DMS53 treated with DMSO at 0.1 percent for 48 hours (cell line): ENCODE measurements around the gene WWC1.
A peak's percentile ranks its signal among the peaks of the same experiment; 100 is the strongest.

Experiments
- DNase-seq: peaks from one replicate; lab custom pipeline; 2025; ENCODE audit not compliant: unreplicated experiment; lab: John Stamatoyannopoulos, UW

Gene WWC1

DNA sequence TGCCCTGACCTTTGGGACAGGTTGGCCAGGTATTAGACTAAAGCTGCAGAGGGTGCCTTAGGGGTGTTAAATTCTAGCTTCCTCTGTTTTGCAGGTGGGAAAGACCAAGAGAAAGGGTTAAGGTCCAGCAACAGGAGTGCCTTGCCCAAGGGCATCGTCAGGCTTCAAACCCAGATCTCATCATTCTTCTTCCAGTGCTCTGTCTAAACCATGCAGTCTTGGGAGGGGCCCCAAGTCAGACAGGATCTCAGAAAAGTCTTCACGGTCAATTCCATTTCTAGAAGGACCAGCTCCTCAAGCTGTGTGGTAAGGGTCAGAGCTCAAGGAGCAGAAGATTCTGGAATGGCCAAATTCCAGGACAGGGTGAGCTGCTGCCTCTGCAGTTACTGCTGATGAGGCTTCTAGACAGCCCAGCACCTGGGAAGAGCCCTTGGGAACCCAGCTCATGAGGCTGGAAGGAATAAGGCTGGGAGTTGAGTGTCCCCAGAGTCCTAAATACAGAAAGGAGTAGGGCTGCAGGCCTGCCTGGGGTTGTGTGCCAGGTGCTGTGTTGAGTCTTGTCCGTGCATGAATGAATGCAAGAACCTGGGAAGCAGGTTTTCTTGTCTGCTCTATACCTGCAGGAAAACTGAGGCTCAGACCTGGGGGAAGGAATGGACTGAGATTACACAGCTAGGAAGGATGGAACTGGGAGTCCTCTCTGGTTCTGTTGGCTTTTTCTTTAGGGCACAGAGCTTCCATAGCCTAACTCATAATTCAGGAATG is 69.3 kb downstream of the WWC1 start:
- DNase-seq, result no peak

DNA sequence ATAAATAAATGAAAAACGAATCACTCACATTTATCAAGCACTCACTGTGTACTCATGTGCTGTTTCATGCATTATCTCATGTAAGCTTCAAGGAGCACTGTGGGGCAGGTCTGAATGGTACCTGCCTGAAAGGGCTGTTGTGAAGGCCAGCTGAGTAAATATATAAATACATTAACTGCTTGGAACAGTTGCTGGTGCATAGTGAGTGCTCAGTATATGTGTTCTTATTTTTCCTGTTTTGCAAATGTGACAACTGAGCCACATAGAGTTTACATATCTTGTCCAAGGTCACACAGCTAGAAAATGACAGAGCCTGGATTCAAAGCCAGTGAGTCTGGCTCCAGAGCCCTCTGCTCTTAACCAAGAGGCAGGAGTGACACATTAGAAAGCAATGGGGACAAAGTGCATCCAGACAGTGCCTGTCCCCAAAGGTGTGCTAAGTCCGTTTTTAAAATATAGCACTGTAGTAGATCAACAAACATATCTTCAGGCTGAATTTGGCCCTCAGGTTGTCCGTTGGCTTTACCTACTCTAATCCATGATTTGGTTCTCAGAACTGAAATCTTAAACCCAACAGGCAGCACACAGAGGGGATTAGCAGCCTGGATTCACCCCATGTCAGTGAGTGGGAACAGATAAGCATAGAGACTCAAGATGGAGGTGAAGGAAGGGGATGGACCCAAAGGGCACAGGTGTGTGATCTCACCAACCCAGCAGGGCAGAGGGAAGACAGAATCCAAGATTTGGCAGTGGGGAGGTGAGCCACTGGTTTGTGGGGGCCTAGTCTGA is 70.8 kb downstream of the WWC1 start:
- peak; percentile 72 for DNase-seq

DNA sequence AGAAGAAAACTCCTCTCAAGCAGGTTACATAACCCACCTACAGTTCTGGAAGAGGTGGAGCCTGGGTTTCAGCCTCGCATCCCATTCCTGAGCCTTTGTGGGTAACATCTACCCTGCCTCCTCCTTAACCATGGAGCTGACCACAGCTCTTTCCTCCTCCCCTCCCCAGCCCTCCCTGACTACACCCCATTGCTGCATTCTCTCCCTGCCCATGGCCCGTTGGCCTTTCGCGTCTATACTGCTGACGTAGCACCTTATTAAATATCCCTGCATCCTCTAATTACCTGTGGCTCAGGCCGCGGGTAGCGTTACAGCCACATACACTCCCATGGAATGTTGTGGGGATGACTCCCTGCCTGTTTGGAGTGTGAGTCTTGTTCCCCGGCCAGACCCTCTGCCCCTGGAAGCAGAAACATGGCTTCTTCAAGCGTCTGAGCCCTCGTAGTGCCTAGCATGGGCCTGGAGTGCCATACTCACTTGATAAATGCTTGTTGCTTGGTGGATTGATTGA is 72.8 kb downstream of the WWC1 start:
- DNase-seq, result no peak

DNA sequence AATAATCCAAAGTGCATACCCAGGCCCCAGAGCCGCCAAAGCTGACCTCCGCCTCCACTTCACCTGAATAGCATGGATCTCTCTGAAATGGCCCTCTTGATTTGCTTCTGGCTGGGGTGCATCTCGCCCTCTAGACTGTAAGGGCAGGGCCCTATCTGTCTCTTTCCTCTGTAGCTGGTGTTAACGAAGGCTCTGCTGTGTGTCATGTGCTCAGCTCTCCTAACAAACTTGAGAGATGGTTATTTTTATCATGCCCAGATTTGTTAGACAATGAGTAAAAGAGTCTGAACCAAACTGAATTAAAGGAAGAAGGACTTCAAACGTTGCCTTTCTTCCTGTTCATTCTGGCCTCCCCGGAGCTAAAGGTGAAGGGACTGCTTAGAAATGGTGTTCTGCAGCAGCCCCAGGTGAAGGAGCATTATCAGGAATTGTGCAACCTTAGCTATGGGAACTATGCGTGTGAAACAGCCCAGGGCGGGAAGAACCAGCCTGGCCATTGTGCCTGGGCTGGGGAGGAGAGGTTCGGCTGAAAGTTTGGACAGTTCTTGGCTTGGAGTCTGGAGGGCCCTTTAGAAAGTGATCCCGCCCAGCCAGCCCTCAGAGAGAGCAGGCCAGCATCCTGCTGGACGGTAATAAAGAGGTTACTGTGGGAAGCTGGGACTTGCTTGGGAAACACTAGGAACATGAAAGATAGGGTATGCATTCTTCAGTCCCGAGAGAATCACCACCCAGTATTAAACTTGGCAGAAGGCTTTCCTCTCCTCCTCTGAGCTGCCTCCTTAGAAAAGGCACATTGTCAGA is 73.5 kb downstream of the WWC1 start:
- no peak for DNase-seq

DNA sequence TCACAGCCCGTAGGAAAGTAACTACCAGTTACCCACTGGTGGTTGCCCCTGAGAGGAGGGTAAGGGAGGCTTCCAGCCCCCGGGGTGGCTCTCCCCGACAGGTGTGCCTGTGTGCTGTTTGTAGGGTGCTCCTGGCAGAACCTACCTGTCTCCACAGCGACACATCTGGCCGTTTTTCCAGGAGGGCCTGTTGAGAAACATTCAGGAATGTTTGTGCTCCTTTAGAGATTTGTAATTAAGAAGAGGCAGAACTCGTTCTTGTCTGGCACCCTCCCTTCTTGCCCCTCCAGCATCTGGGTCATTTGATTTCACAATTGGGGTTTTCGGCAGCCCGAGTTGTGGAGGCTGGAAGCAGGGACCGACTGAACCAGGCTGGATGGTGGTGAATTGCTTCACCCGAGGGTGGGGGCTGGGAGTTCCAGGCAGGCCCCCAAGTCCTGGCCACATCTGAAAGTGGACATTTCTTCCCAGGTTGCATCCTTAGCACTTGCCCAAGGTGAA is 74.2 kb downstream of the WWC1 start:
- no peak for DNase-seq

DNA sequence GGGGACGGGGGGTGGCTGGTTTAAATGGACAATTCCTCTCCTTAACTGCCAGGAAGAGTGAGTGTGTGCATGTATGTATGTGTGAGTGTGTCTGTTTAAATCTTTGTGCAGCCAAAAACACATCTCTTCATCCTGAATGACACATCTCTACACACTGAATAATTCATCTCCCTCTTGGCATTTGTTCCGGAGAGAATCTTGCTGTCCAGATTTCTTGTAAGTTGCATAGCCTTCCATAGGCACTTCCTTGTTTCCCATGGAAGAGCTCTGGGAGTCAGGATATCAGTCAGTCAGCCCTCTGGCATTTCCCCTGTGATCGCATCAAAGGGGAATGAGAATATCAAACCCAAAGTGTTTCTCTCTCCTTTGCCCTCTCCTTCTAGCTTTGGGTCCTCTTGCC is 74.7 kb downstream of the WWC1 start:
- no peak for DNase-seq

DNA sequence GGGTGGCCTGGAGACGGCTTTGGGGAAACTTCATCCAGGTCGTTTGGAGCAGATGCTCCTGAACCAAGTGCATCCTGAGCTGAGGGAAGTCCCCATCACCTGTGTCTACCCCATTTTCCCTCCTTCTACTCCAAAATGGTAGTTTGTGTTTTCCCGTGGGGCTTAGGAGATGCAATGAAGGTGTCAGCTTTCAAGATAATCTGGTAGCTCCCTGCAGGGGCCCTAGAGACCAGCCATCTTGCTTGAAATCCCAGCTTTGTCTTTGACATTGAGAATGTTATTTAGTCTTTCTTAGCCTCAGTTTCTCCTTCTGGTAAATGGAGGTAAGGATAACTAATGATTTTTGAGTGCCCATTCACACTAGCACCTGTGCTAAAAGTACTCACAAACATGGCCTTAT is 77.4 kb downstream of the WWC1 start:
- no peak for DNase-seq

DNA sequence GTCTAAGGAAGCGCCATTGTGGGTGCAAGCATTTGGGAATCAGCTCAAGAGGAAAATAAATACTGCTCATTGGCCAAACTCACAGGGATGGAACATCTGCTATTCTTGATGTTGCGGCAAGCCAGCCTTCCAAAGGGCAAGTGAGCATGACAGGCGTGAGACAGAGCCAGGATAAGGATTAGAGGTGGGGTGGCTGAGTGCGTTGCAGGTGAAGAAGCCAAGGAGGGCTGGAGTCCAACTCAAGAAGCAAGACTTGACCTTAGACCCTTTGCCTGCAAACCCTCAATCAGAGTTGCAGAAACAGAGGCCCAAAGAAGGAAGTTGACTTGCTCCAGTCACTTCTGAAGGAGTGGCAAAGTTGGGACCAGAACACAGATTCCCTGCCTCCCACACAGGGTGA is 79.4 kb downstream of the WWC1 start:
- DNase-seq, result no peak

DNA sequence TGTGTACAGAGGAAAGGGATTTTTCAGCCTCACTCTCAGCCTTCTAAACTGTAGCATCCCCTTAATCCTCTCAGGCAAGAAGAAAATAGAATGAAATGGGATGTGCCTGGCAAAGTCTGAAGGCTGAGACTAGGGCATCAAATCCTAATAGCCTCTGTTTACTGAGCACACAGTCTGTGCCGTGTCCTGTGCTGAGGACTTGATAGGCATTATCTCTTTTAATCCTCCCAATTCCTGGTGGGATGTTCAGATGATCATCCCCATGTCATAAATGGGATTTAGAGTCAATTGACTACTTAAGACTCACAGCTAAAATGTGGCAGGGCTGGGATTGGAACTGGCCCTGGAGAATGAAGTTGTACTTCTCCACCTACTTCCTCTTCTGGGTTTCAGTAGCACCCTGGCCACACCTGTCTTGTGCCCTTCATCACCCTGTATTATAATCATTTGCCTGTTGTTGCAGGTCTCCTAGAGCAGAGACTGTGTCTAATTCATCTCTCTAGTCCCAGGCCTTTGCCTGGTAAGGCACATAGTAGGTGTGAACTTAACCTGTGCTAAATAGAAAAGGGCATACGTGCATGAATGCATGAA is 81.0 kb downstream of the WWC1 start:
- no peak for DNase-seq

DNA sequence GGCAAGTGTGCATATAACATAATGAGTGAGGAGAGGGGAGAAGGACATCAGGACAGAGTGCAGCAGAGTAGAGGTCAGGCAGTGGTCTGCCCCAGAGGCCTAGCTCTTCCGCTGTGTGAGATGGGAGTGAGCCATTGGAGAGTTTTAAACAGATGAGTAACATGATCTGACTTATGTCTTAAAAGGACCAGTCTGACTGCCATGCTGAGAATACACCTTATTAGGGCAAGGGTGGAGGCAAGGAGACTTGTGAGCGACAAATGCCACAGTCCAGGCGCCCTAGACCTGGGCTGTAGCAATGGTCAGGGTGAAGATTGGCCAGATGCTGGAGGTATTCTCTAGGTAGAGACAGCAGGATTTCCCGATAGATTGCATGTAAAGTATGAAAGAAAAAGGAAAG is 83.1 kb downstream of the WWC1 start:
- DNase-seq, result no peak

DNA sequence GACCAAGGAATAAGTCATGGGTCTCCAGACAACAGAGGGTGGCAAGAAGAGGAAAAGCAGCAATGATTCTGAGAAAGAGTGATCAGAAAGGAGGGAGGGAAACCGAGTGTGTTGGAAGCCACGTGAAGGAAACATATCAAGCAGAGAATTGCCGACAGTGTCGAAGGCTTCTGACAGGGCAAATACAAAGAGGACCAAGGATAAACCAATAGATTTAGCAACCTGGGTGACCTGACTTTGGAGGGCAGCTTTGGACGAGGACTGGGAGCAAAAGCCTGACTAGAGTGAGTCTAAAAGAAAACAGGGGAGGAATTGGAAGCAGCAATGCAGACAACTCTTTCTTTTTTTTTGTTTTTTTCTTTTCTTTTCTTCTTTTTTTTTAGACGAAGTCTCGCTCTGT is 83.8 kb downstream of the WWC1 start:
- DNase-seq, result no peak

DNA sequence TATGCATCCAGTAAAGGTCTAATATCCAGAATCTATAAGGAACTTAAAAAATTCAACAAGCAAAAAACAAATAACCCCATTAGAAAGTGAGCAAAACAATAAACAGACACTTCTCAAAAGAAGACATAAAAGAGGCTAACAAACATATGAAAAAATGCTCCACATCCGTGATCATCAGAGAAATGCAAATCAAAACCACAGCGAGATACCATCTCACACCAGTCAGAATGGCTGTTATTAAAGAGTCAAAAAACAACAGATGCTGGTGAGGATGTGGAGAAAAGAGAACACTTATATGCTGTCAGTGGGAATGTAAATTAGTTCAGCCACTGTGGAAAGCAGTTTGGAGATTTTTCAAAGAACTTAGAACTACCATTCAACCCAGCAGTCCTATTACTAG is 86.1 kb downstream of the WWC1 start:
- DNase-seq, result no peak

DNA sequence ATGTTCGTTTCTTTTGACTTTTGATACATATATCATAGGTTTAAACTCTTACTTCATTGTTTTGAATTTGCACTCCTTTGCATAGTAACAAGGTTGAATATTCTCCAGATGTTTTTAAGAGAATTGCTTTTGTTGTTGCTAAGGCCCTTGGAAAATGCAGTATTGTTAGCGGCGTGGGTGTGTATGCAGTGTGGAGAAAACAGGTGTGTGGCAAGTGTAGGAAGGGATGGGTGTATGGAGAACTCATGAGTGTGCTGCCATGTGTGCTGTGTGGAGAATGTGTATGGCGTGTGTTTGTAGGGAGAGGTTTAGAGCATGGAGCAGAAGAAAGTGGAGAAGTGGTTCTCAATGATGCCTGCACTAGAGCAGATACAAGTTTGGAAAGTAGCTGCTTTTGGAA is 87.3 kb downstream of the WWC1 start:
- DNase-seq, result no peak

DNA sequence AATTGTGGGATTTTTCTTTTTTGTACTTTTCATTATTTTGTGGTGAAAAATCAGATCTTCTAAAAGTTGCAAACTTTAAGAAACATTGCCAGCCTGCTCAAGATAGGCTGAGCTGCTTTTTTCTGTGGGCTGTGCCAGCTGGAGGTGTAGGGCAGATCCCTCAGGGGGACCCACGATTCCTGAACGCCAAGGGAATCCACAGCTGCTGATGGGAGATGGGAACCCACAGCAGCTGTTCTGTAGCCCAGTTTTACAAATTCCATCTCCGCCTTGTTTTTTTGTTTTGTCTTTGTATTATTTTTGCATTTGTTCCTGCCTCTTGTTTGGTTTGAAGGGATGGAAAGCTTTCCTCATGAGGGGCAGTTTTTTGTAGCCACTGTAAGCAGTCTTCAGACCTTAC is 91.0 kb downstream of the WWC1 start:
- no peak for DNase-seq

DNA sequence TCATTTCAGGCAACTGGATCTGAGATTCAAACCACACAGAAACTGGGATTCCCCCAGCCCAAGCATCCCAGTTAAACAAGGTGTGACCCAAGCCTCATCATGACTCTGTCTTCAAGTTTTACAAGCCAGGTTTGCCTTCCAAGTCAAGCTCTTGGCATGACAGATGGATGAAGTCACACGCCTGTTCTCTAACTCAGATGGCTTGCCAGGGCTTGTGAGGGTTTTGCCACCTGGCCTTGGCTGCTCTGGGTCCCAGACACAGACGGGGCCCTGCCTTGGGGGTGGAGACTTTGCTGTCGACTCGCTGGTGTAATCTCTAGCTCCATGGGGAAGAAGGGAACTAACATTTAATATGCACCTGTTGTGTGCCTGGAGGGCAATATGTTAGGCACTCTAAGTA is 99.0 kb downstream of the WWC1 start:
- DNase-seq, result no peak

DNA sequence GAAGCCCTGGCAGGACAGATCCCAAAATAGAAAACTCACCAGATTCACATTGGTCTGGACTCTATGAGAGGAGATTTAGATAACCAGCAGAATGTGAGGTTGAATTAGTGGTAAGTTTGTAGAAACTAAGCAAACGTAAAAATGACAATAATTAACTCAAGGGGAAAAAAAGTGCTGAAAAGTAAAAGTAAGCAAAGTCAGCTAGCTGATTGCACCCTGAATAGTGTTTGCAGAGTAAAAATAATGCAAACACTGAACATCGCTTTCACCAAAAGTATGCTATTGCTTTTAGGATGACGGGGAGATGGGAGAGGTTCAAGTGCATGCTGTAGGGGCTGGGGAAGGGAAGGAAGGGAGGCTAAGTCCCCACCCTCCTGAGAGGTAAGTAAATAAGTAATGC is 102.3 kb downstream of the WWC1 start:
- no peak for DNase-seq

DNA sequence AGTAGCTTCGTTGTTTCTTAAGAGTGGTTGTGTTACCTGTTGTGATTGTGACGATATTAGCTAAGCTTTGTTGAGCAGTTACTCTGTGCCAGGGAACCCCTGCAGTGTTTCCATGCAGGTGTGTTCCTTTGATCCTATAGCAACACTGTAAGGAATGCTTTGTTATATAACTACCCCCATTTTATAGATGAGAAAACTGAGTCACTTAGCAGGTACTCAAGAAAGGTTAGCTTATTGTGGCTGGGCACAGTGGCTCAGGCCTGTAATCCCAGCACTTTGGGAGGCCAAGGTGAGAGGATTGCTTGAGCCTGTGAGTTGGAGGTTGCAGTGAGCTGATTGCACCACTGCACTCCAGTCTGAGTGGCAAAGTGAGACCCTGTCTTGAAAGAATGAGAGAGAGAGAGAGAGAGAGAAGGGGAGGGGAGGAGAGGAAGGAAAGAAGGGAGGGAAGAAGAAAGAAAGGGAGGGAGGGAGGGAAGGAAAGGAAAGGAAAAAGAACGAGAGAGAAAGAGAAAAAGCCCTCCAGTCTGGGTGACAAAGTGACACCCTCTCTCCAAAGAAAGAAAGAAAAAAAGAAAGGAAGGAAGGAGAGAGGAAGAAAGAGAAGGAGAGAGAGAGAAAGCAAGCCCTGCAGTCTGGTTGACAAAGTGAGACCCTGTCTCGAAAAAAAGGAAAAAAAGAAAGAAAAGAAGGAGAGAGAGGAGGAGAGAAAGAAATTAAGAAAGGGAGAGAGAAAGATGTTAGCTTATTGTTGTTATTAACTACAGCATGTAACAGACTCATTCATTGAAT is 109.2 kb downstream of the WWC1 start:
- no peak for DNase-seq

DNA sequence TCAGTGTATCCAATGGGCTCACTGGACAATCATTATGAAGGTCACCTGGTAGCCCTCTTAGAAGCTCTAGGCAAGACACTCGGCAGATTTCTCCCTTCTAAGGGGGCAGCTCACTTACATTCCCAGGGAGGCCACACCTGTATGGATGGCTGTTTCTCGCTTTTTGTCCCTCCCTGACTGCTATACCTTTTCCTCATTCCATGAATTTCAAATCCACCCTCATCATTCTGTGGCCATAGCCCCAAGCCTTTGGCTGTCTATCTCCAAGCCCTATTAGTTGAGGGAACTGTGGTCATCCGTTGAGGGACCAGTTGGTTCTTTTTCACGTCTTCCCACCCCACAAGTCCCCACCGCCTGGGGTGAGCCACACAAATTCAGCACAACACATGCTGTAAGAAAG is 109.8 kb downstream of the WWC1 start:
- DNase-seq, result no peak

DNA sequence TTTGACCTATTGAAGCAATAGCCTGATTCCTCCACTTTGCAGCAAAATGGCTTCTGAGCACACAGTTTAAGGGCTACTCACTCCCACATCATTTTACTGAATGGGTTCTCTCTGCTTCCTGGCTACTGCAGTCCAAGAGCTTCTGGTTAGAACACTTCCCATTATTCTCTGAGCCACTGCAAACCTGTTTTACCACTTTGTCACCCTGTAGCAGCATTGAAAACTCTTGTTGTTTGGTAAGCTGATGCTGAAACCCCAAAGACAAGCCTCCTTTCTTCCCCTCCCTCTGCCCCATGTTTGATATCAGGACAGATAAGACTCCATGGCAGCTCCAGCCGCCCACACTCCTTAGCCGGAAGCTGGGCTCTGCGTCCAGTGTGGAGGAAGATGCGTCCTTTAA is 110.4 kb downstream of the WWC1 start:
- DNase-seq, result peak; percentile 34

DNA sequence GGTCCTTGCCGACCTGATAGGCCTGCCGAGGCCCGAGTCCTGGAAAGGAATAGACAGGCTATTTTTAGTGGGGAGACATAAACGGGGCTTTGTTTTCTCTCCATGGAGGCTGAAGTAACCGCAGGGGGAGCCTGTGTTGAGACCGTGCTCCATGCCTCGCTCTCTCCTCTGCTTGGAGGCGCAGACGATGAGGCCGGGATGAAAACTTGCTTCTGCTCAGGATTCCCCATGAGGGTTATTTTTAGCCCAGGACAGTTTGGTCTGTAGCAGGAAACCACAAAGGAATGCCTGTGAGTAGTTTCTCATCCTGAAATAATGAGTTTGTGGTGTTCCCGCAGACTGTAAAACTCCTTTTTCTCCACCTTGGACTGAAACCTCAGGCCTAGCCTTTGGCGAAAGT is 112.9 kb downstream of the WWC1 start:
- no peak for DNase-seq
